ENCODE results near the gene ZEB2. TPM values are rescaled to one million over a fixed set of nuclear protein-coding genes. Genes with fewer than 3 reads are reported as not detected.

Gene ZEB2
- total RNA-seq, 6 donors from 2014 or later = 104 to 237 (median 148) TPM

DNA sequence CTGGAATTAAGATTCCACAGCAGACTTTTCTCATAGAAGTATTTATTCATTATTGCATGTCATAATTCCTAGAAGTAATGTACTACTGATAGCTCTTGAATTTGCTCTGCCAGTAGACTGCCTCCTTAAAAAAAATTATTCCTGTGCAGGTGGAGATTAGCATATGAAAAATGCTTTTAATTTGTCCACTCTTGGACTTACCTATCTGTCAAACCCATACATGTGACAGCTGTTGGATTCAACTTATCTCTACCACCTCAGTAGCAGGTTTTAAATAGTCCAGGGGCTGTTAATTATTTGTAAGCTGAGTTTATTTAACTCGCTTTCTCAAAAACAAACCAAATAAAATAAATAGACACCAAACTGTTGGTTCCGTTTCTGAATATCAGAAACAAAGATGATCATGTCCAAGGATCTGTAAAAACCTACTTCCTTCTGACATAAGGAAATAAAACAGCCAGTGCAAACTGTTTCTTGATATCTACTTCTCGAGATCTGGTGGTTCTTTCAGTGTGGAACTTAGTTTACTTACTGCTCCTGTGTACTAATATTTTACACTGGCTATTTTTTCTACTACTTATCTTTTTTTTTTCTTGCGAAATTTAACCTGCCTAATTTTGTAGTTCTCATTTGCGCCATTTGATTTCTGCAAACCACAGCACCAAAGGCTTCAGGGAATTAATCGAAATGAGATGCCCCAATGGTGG, 44.2 kb downstream of the ZEB2 start:
- Histone ChIP-seq H3K27ac (no peak overlapping the region), H3K27me3 (no peaks in the 10 kb centered on the region), H3K9me3 (no peaks in the 10 kb centered on the region), H3K4me3 (no peak overlapping the region), H3K4me1 (peaks cover 19 to 45% (median 35%) of the 10 kb centered on the region in 4 donors), H3K36me3 (peaks cover 0 to 3% (median 1%) of the 10 kb centered on the region in 4 donors)
- TF ChIP-seq POLR2A (IDR thresholded peaks at IDR 0.05) (no peak), POLR2AphosphoS5 (IDR thresholded peaks at IDR 0.05) (no peak), EP300 (IDR thresholded peaks at IDR 0.05) (no peak)
- TF ChIP-seq, protein P1, sequence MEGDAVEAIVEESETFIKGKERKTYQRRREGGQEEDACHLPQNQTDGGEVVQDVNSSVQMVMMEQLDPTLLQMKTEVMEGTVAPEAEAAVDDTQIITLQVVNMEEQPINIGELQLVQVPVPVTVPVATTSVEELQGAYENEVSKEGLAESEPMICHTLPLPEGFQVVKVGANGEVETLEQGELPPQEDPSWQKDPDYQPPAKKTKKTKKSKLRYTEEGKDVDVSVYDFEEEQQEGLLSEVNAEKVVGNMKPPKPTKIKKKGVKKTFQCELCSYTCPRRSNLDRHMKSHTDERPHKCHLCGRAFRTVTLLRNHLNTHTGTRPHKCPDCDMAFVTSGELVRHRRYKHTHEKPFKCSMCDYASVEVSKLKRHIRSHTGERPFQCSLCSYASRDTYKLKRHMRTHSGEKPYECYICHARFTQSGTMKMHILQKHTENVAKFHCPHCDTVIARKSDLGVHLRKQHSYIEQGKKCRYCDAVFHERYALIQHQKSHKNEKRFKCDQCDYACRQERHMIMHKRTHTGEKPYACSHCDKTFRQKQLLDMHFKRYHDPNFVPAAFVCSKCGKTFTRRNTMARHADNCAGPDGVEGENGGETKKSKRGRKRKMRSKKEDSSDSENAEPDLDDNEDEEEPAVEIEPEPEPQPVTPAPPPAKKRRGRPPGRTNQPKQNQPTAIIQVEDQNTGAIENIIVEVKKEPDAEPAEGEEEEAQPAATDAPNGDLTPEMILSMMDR (IDR thresholded peaks at IDR 0.05) = no peak
- no peak for ATAC-seq (ENCODE audit: low FRiP score in 2 of 2)
- DNase-seq = no peak
- 71 to 81% methylated on average over 6 of the region's 6 CpGs for WGBS, 2 donors

DNA sequence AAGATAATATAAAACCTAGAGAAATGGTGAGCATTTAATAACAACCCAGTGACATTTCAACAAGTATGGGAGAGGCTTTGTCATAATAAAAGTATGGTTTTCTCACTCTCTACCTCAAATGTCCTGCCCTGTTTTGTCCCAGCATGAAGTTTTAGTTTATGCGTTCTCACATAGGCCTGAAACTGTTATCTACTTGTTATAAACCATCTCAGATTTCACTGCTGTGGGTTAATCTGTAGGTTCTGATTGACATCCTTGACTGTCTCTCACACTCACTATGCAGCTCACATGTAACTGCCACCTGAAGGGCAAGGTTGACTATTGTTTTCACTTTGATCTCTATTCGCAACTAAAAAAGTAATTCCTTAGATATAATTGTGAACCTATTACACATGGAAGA, 44.9 kb downstream of the ZEB2 start:
- Histone ChIP-seq H3K9me3 (no peaks in the 10 kb centered on the region), H3K27me3 (no peaks in the 10 kb centered on the region), H3K27ac (no peak overlapping the region), H3K4me1 (peaks cover 18 to 43% (median 40%) of the 10 kb centered on the region in 4 donors), H3K36me3 (peaks cover 0 to 3% (median 1%) of the 10 kb centered on the region in 4 donors), H3K4me3 (no peak overlapping the region)
- WGBS, 2 donors = 78 to 82% methylated on average over 2 of the region's 2 CpGs
- DNase-seq (no peak), ATAC-seq (ENCODE audit: low FRiP score in 2 of 2) (no peak)
- TF ChIP-seq, protein P1 (IDR thresholded peaks at IDR 0.05) = no peak
- TF ChIP-seq EP300 (IDR thresholded peaks at IDR 0.05) = no peak
- no peak for TF ChIP-seq POLR2AphosphoS5 (IDR thresholded peaks at IDR 0.05)
- TF ChIP-seq POLR2A (IDR thresholded peaks at IDR 0.05) = no peak

DNA sequence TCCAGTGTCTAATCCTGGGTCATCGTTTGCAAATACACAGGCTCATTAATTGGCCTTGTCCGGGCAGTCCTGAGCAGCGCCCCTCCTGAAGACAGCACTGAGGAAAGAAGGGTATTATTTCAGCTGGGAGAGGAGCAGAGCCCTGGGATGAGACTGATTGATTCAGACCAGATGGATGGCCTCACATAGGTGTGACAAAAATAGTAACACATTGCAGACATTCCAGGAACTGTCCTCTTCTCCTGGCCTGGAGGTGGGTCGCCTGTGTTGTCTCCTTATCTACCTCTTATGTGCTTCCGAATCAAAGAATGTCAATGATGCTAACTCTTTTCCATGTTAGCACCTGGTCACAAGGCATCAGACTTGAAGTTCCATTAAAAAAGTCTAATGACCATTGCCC, 45.9 kb downstream of the ZEB2 start:
- TF ChIP-seq POLR2A (IDR thresholded peaks at IDR 0.05) (no peak), POLR2AphosphoS5 (IDR thresholded peaks at IDR 0.05) (no peak), EP300 (IDR thresholded peaks at IDR 0.05) (no peak)
- TF ChIP-seq, protein P1 (IDR thresholded peaks at IDR 0.05) = no peak
- ATAC-seq (ENCODE audit: low FRiP score in 2 of 2) (no peak), DNase-seq (no peak)
- H3K9me3 ChIP-seq = no peaks in the 10 kb centered on the region
- no peaks in the 10 kb centered on the region for H3K27me3 ChIP-seq
- no peak overlapping the region for H3K27ac ChIP-seq
- WGBS, 2 donors = 80 to 83% methylated on average over 5 of the region's 5 CpGs
- H3K36me3 ChIP-seq = peaks cover 0 to 3% (median 1%) of the 10 kb centered on the region in 4 donors
- no peak overlapping the region for H3K4me3 ChIP-seq
- H3K4me1 ChIP-seq = peaks cover 19 to 43% (median 35%) of the 10 kb centered on the region in 4 donors

DNA sequence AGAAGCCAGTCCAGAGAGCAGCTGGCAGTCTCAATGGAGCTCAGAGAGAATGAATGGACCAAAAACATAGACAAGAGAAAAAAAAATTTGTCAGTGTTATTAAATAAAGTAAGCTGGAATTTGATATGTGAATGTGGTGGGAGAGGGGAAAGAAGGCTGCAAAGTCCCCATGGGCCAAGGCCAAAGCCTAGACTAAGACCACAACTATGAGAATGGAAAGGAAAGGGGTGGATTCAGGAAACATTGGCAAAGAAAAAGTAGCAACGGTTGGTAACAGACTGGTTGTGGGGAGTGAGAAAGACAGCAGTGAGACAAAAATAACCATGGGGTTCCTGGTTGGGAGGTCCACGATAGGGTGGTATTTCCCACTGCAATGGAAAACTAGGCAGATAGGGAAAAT, 47.0 kb downstream of the ZEB2 start:
- TF ChIP-seq, protein P1 (IDR thresholded peaks at IDR 0.05) = no peak
- TF ChIP-seq EP300 (IDR thresholded peaks at IDR 0.05) (no peak), POLR2A (IDR thresholded peaks at IDR 0.05) (no peak), POLR2AphosphoS5 (IDR thresholded peaks at IDR 0.05) (no peak)
- Histone ChIP-seq H3K27ac (peak overlapping the region in 1 of 4 donors; percentile 14), H3K36me3 (peaks cover 0 to 3% (median 1%) of the 10 kb centered on the region in 4 donors), H3K9me3 (no peaks in the 10 kb centered on the region), H3K4me1 (peaks cover 19 to 46% (median 36%) of the 10 kb centered on the region in 4 donors), H3K27me3 (no peaks in the 10 kb centered on the region), H3K4me3 (no peak overlapping the region)
- WGBS, 2 donors = 43 to 47% methylated on average over 2 of the region's 2 CpGs
- ATAC-seq (ENCODE audit: low FRiP score in 2 of 2) = no peak
- no peak for DNase-seq

DNA sequence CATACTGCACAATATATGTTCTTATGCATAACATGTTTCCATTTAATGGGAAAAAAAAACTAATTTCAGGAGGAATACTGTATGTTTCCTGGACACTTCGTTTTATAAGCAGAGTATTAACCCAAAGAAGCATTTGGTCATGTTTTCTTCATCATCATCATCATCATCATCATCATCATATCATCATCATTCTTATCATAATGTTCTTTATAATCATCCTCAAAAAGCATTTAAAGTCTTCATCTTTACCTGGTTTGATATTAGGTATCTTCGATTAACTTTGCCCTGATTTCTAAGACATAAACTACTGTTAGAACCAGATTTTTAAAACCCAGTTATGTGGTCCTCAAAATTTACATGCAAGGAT, 47.9 kb downstream of the ZEB2 start:
- TF ChIP-seq POLR2A (IDR thresholded peaks at IDR 0.05) (no peak), POLR2AphosphoS5 (IDR thresholded peaks at IDR 0.05) (no peak), EP300 (IDR thresholded peaks at IDR 0.05) (no peak)
- TF ChIP-seq, protein P1 (IDR thresholded peaks at IDR 0.05) = no peak
- ATAC-seq (ENCODE audit: low FRiP score in 2 of 2) = no peak
- peaks cover 19 to 39% (median 29%) of the 10 kb centered on the region in 4 donors for H3K4me1 ChIP-seq

More for the DNA sequence above, 47.9 kb downstream of the ZEB2 start:
- H3K9me3 ChIP-seq = no peaks in the 10 kb centered on the region
- H3K36me3 ChIP-seq = peaks cover 0 to 3% (median 1%) of the 10 kb centered on the region in 4 donors
- DNase-seq = no peak
- no peak overlapping the region for H3K27ac ChIP-seq
- no peak overlapping the region for H3K4me3 ChIP-seq
- no peaks in the 10 kb centered on the region for H3K27me3 ChIP-seq
- 82 to 83% methylated on average over 2 of the region's 2 CpGs for WGBS, 2 donors
